Vagina (tissue), 2 donors: ENCODE results near the gene NTN4. TPM values are rescaled to one million over a fixed set of nuclear protein-coding genes. Genes with fewer than 3 reads are reported as not detected.

Experiments used
- DNase-seq, 2 donors: peaks; one replicate each; pipeline ENCODE4 v3.0.0-alpha.2; 2017; ENCODE audit errors: extremely low spot score in 2 of 2
- H3K27ac ChIP-seq: fragments of 200-600 bp; sonication (generic); one replicate; pipeline ENCODE4 v1.5.1; 2019
- H3K27me3 ChIP-seq: fragments of 200-600 bp; sonication (generic); one replicate; pipeline ENCODE4 v1.5.1; 2019
- H3K36me3 ChIP-seq, 2 donors: fragments of 200-600 bp; sonication (generic); one replicate each; pipeline ENCODE4 v1.5.1; 2017 to 2019
- H3K4me1 ChIP-seq: fragments of 200-600 bp; sonication (generic); one replicate; pipeline ENCODE4 v1.5.1; 2019
- H3K4me3 ChIP-seq, 2 donors: fragments of 200-600 bp; sonication (generic); 1 replicate in 1 of 2; 2 replicates in 1 of 2; pipeline ENCODE4 v1.5.1; 2016 to 2019
- H3K9me3 ChIP-seq: fragments of 200-600 bp; sonication (generic); one replicate; pipeline ENCODE4 v1.5.1; 2019
- POLR2A ChIP-seq, 2 donors: fragments of 450-650 bp; IDR thresholded peaks; one replicate each; pipeline ENCODE4 v1.6.1; 2017; ENCODE audit warnings: antibody characterized with exemption in 2 of 2, mild to moderate bottlenecking in 2 of 2, moderate library complexity in 2 of 2
- POLR2AphosphoS5 ChIP-seq, 2 donors: sonication (generic); formaldehyde crosslinking; IDR thresholded peaks; one replicate each; pipeline ENCODE4 v1.9.0; 2017; ENCODE audit warnings: antibody characterized with exemption in 2 of 2, mild to moderate bottlenecking in 2 of 2, low read depth in 1 of 2; ENCODE audit not compliant: insufficient read depth in 1 of 2
- intact Hi-C: fragments of 100-400 bp; cut with DNase I; formaldehyde crosslinking; loops from one replicate; pipeline ENCODE4 v1.15.1; 2023
- total RNA-seq: library from RNA; depleted of rRNA; stranded (reverse); fragments of >200 nt; gene quantifications from one replicate; pipeline ENCODE4 v1.2.3, GENCODE V29; 2016
- TF ChIP-seq, protein P1 (sequence below), 3 experiments: fragments of 450-650 bp in 2 of 3; fragments of 200-600 bp in 1 of 3; sonication (generic) in 1 of 3; IDR thresholded peaks; one replicate each; pipeline ENCODE4 v1.5.1; 2017 to 2019; ENCODE audit warnings: antibody characterized with exemption in 3 of 3, mild to moderate bottlenecking in 2 of 3, moderate library complexity in 2 of 3

The NTN4 gene
- total RNA-seq, 1 donor from 2014 or later = 21.9 TPM

DNA sequence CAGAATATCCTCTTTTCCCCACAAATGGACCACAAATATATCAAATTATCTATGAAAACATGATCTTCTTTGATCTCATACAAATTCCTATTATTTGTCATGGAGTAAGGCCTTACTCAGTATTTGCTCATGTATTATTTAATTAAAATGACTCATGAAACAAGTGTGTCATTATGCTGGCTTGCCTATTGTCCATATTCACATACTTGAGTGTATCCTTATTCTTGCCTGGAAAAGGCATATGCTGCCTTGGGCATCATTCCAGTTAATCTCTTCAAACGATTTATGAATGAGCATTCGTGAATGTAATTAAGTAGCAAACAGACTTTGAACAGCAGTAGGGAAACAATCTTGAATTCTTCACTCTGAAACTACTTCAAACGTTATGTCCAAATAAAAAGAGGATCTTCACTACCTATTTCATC lies 45.6 kb upstream of the NTN4 start:
- no peak for DNase-seq
- Histone ChIP-seq H3K27me3 (no peaks in the 10 kb centered on the region), H3K9me3 (no peaks in the 10 kb centered on the region), H3K36me3 (no peaks in the 10 kb centered on the region), H3K4me1 (peaks cover 10% of the 10 kb centered on the region), H3K27ac (no peak overlapping the region), H3K4me3 (no peak overlapping the region)
- intact Hi-C loops = no loop called here
- TF ChIP-seq POLR2AphosphoS5 (IDR thresholded peaks at IDR 0.05; ENCODE audit: insufficient read depth in 1 of 2, low read depth in 1 of 2) = no peak
- TF ChIP-seq, protein P1, sequence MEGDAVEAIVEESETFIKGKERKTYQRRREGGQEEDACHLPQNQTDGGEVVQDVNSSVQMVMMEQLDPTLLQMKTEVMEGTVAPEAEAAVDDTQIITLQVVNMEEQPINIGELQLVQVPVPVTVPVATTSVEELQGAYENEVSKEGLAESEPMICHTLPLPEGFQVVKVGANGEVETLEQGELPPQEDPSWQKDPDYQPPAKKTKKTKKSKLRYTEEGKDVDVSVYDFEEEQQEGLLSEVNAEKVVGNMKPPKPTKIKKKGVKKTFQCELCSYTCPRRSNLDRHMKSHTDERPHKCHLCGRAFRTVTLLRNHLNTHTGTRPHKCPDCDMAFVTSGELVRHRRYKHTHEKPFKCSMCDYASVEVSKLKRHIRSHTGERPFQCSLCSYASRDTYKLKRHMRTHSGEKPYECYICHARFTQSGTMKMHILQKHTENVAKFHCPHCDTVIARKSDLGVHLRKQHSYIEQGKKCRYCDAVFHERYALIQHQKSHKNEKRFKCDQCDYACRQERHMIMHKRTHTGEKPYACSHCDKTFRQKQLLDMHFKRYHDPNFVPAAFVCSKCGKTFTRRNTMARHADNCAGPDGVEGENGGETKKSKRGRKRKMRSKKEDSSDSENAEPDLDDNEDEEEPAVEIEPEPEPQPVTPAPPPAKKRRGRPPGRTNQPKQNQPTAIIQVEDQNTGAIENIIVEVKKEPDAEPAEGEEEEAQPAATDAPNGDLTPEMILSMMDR (IDR thresholded peaks at IDR 0.05) = no peak
- no peak for TF ChIP-seq POLR2A (IDR thresholded peaks at IDR 0.05)

DNA sequence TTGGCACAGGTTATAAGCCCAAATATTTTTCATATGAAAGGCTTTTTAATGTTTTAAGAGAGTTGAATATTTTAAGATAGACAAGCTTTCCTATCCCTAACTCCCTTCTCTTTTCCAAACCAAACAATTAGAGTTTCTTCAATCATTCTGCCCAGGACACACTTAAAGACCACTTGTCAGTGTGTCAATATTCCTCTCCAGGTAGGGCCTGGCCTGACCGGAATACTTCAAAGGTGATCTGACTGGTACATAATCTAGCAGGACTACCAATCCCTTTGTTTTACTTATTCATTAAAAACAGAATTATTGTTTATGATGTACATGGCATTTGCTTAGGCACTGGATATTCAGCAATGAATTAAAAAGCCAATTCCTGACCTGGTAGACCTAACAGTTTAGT lies 44.0 kb upstream of the NTN4 start:
- no peaks in the 10 kb centered on the region for H3K27me3 ChIP-seq
- H3K36me3 ChIP-seq = no peaks in the 10 kb centered on the region
- no peaks in the 10 kb centered on the region for H3K9me3 ChIP-seq
- intact Hi-C loops = no loop called here
- no peak overlapping the region for H3K4me3 ChIP-seq
- H3K4me1 ChIP-seq = peaks cover 10% of the 10 kb centered on the region
- no peak overlapping the region for H3K27ac ChIP-seq
- TF ChIP-seq POLR2A (IDR thresholded peaks at IDR 0.05) (no peak), POLR2AphosphoS5 (IDR thresholded peaks at IDR 0.05; ENCODE audit: insufficient read depth in 1 of 2, low read depth in 1 of 2) (no peak)
- TF ChIP-seq, protein P1 (IDR thresholded peaks at IDR 0.05) = no peak
- no peak for DNase-seq

DNA sequence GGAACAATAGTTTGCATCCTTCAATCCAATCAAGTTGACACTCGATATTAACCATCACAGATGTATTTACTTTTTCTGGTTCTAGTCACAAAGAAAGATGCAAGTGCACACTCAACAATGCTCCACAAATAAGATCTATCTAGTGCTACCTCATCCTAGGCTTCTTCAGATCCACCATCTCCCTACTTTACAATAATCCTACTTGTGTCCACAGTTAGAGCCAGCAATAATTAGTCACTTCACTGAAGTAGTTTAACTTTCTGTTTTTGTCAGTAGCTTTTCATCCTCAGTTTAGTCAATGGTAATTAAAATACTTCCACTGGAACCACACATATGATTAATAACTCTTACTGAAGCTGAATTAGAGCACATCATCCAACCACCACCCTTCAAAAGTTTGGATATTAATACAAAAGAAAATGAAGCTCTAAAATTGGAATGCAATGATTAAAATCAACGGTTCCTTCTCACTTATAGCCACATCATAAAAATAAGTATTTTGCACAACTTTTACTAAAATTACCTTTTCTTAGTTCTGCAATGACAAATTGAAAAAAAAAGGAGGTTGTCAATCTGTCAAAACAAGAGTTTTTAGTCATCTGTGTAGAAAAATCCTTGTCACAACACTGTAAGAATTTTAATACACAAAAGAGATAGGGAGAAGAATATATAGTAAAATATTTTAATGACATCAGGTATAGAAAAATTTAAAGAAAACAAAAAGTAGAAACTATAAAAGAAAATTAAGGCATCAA lies 39.9 kb upstream of the NTN4 start:
- Histone ChIP-seq H3K4me3 (no peak overlapping the region), H3K27ac (no peak overlapping the region), H3K36me3 (no peaks in the 10 kb centered on the region), H3K27me3 (no peaks in the 10 kb centered on the region), H3K4me1 (no peaks in the 10 kb centered on the region), H3K9me3 (no peaks in the 10 kb centered on the region)
- no peak for DNase-seq
- TF ChIP-seq, protein P1 (IDR thresholded peaks at IDR 0.05) = no peak
- no peak for TF ChIP-seq POLR2AphosphoS5 (IDR thresholded peaks at IDR 0.05; ENCODE audit: insufficient read depth in 1 of 2, low read depth in 1 of 2)
- TF ChIP-seq POLR2A (IDR thresholded peaks at IDR 0.05) = no peak
- intact Hi-C loops = no loop called here

DNA sequence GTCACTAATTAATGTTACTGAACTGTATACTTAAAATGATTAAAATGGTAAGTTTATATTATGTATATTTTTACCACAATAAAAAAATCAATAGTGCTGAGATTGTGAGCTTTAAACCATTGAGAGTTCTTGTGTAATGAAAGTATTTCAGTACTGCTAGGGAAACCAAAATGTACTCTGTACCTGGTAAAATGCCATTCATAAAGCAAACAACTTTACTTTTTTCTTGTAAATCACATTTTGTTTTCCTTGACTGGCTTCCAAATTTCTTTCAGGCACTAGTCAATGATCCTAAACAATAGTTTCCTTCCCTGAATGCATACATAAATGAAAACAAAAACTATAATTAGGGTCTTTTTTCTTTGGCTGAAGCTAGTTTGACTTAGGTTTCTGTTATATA lies 38.8 kb upstream of the NTN4 start:
- Histone ChIP-seq H3K4me3 (no peak overlapping the region), H3K36me3 (no peaks in the 10 kb centered on the region), H3K4me1 (no peaks in the 10 kb centered on the region), H3K27me3 (no peaks in the 10 kb centered on the region), H3K27ac (no peak overlapping the region), H3K9me3 (no peaks in the 10 kb centered on the region)
- TF ChIP-seq, protein P1 (IDR thresholded peaks at IDR 0.05) = no peak
- TF ChIP-seq POLR2A (IDR thresholded peaks at IDR 0.05) (no peak), POLR2AphosphoS5 (IDR thresholded peaks at IDR 0.05; ENCODE audit: insufficient read depth in 1 of 2, low read depth in 1 of 2) (no peak)
- DNase-seq = no peak
- intact Hi-C loops = no loop called here

DNA sequence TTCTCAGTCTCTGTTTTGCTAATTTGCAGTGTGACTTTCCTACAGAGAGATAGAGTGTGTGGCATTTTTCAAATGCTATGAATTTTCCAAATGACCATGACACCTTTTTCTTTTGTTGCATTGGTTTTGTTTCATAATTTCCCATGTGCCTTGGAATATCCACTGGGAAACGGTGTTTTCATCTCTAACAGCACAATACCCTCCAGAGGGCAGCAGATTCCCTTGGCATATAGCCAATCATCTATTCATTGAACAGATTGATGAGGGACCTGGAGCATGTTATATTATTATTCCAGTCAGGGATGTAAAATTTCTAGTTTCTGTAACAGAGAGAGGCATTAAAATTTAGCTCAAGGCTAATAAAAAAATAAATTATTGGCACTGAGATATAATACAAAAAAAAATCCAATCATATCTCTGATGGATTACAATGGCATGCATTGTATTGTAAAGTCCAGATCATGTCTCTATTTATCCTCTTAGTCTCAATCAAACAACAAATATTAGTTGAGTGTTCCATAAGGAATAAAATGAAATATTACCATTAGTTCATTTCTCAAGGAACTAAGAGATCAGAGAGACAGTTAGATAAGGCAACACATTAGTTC lies 29.6 kb upstream of the NTN4 start:
- no peak for TF ChIP-seq POLR2AphosphoS5 (IDR thresholded peaks at IDR 0.05; ENCODE audit: insufficient read depth in 1 of 2, low read depth in 1 of 2)
- TF ChIP-seq, protein P1 (IDR thresholded peaks at IDR 0.05) = peak in 2 of 3 experiments; percentile 24 to 40
- H3K27ac ChIP-seq = no peak overlapping the region
- intact Hi-C loops = no loop called here
- no peaks in the 10 kb centered on the region for H3K4me1 ChIP-seq
- H3K4me3 ChIP-seq = no peak overlapping the region
- DNase-seq = no peak
- no peaks in the 10 kb centered on the region for H3K36me3 ChIP-seq
- no peaks in the 10 kb centered on the region for H3K27me3 ChIP-seq
- H3K9me3 ChIP-seq = no peaks in the 10 kb centered on the region
